ENCODE measurements around the gene SYNGR4.

The SYNGR4 gene

GRCh38 chr19:48342841-48343540, 21.2 kb upstream of the SYNGR4 start:
- Histone ChIP-seq H3K27ac (ENCODE audit: low read depth, low read length) (no peak overlapping the region), H2AFZ (ENCODE audit: low read length, unreplicated experiment) (no peak overlapping the region), H3K27me3 (ENCODE audit: insufficient read depth, low read length) (no peaks in the 10 kb centered on the region), H3K4me3 (ENCODE audit: low read depth, low read length) (no peak overlapping the region), H3K36me3 (ENCODE audit: insufficient read depth, low read length) (no peaks in the 10 kb centered on the region), H3K4me1 (ENCODE audit: control insufficient read depth, insufficient read depth, low read length, unreplicated experiment) (peaks cover 2% of the 10 kb centered on the region), H3K79me2 (ENCODE audit: control insufficient read depth, insufficient read depth, low read length, unreplicated experiment) (no peaks in the 10 kb centered on the region)

GRCh38 chr19:48344892-48345291, 19.3 kb upstream of the SYNGR4 start:
- Histone ChIP-seq H3K36me3 (ENCODE audit: insufficient read depth, low read length) (no peaks in the 10 kb centered on the region), H2AFZ (ENCODE audit: low read length, unreplicated experiment) (no peak overlapping the region), H3K27me3 (ENCODE audit: insufficient read depth, low read length) (no peaks in the 10 kb centered on the region), H3K4me3 (ENCODE audit: low read depth, low read length) (no peak overlapping the region), H3K27ac (ENCODE audit: low read depth, low read length) (no peak overlapping the region), H3K79me2 (ENCODE audit: control insufficient read depth, insufficient read depth, low read length, unreplicated experiment) (no peaks in the 10 kb centered on the region), H3K4me1 (ENCODE audit: control insufficient read depth, insufficient read depth, low read length, unreplicated experiment) (peaks cover 2% of the 10 kb centered on the region)

- H3K27ac ChIP-seq (ENCODE audit: low read depth, low read length) = no peak overlapping the region
Observed at GRCh38 chr19:48346191-48346590, 18.0 kb upstream of the SYNGR4 start.

GRCh38 chr19:48348045-48348444, 16.1 kb upstream of the SYNGR4 start:
- Histone ChIP-seq H3K4me1 (ENCODE audit: control insufficient read depth, insufficient read depth, low read length, unreplicated experiment) (peaks cover 2% of the 10 kb centered on the region), H3K4me3 (ENCODE audit: low read depth, low read length) (no peak overlapping the region), H3K36me3 (ENCODE audit: insufficient read depth, low read length) (no peaks in the 10 kb centered on the region), H3K79me2 (ENCODE audit: control insufficient read depth, insufficient read depth, low read length, unreplicated experiment) (no peaks in the 10 kb centered on the region), H2AFZ (ENCODE audit: low read length, unreplicated experiment) (no peak overlapping the region), H3K27ac (ENCODE audit: low read depth, low read length) (no peak overlapping the region), H3K27me3 (ENCODE audit: insufficient read depth, low read length) (no peaks in the 10 kb centered on the region)

More at GRCh38 chr19:48346191-48346590, 18.0 kb upstream of the SYNGR4 start:
- Histone ChIP-seq H3K4me3 (ENCODE audit: low read depth, low read length) (no peak overlapping the region), H2AFZ (ENCODE audit: low read length, unreplicated experiment) (no peak overlapping the region), H3K27me3 (ENCODE audit: insufficient read depth, low read length) (no peaks in the 10 kb centered on the region), H3K4me1 (ENCODE audit: control insufficient read depth, insufficient read depth, low read length, unreplicated experiment) (peaks cover 2% of the 10 kb centered on the region), H3K79me2 (ENCODE audit: control insufficient read depth, insufficient read depth, low read length, unreplicated experiment) (no peaks in the 10 kb centered on the region), H3K36me3 (ENCODE audit: insufficient read depth, low read length) (no peaks in the 10 kb centered on the region)

DNA sequence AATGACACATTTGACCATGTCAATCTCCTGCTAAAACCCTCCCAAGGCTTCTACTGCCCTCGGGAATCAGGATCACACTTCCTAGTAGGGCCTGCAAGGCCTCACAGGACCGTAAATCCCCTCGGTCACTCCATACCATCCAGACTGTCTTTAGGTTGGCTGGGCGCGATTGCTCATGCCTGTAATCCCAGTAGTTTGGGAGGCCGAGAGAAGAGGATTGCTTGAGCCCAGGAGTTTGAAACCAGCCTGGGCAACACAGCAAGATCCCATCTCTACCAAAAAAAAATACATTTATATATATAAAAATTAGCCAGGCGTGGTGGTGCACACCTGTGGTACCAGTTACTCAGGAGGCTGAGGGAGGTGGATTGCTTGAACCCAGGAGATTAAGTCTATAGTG, 15.4 kb upstream of the SYNGR4 start:
- no peak overlapping the region for H3K27ac ChIP-seq (ENCODE audit: low read depth, low read length)
- H2AFZ ChIP-seq (ENCODE audit: low read length, unreplicated experiment) = no peak overlapping the region
- H3K27me3 ChIP-seq (ENCODE audit: insufficient read depth, low read length) = no peaks in the 10 kb centered on the region
- no peaks in the 10 kb centered on the region for H3K79me2 ChIP-seq (ENCODE audit: control insufficient read depth, insufficient read depth, low read length, unreplicated experiment)
- no peaks in the 10 kb centered on the region for H3K4me1 ChIP-seq (ENCODE audit: control insufficient read depth, insufficient read depth, low read length, unreplicated experiment)
- no peaks in the 10 kb centered on the region for H3K36me3 ChIP-seq (ENCODE audit: insufficient read depth, low read length)
- H3K4me3 ChIP-seq (ENCODE audit: low read depth, low read length) = no peak overlapping the region

DNA sequence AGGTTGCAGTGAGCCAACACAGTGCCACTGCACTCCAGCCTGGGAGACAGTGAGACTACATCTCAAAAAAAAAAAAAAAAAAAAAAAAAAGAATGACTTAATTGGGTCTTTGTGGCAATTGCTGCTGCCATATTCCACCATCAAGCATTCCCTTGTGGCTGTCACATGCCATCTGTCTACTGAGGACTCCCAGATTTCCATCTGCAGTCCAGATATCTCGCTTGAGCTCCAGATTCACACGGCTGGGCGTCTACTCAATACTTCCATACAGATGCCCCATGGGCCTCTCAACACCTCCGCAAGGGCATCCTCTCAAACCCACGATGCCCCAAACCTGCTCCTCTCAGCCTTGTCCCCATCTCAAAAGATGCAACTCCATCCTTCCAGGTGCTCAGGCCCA, 13.3 kb upstream of the SYNGR4 start:
- no peak overlapping the region for H3K4me3 ChIP-seq (ENCODE audit: low read depth, low read length)
- no peaks in the 10 kb centered on the region for H3K36me3 ChIP-seq (ENCODE audit: insufficient read depth, low read length)
- no peaks in the 10 kb centered on the region for H3K27me3 ChIP-seq (ENCODE audit: insufficient read depth, low read length)
- no peak overlapping the region for H3K27ac ChIP-seq (ENCODE audit: low read depth, low read length)
- no peak overlapping the region for H2AFZ ChIP-seq (ENCODE audit: low read length, unreplicated experiment)
- no peaks in the 10 kb centered on the region for H3K4me1 ChIP-seq (ENCODE audit: control insufficient read depth, insufficient read depth, low read length, unreplicated experiment)
- H3K79me2 ChIP-seq (ENCODE audit: control insufficient read depth, insufficient read depth, low read length, unreplicated experiment) = no peaks in the 10 kb centered on the region

DNA sequence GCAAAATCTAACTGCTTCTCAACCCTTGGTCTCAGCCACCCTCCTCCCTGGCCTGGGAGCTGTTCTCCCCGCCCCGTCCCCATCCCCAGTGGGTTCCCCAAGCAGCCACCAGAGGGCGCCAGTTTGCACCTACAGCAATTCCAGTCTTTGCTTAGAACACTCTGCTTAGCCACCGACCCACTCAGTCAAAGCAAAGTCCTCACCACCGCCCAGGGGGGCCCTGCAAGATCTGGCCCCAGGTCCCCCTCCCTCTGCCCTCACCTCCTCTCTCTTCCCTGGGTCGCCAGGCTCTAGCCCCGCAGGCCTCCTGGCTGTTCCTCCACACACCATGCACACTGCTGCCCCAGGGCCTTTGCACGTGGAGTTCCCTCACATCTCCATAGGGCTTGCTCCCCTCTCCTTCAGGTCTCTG, 12.8 kb upstream of the SYNGR4 start:
- no peak overlapping the region for H3K4me3 ChIP-seq (ENCODE audit: low read depth, low read length)
- no peaks in the 10 kb centered on the region for H3K36me3 ChIP-seq (ENCODE audit: insufficient read depth, low read length)
- no peaks in the 10 kb centered on the region for H3K27me3 ChIP-seq (ENCODE audit: insufficient read depth, low read length)
- H2AFZ ChIP-seq (ENCODE audit: low read length, unreplicated experiment) = no peak overlapping the region
- no peaks in the 10 kb centered on the region for H3K4me1 ChIP-seq (ENCODE audit: control insufficient read depth, insufficient read depth, low read length, unreplicated experiment)
- H3K79me2 ChIP-seq (ENCODE audit: control insufficient read depth, insufficient read depth, low read length, unreplicated experiment) = no peaks in the 10 kb centered on the region
- H3K27ac ChIP-seq (ENCODE audit: low read depth, low read length) = no peak overlapping the region

DNA sequence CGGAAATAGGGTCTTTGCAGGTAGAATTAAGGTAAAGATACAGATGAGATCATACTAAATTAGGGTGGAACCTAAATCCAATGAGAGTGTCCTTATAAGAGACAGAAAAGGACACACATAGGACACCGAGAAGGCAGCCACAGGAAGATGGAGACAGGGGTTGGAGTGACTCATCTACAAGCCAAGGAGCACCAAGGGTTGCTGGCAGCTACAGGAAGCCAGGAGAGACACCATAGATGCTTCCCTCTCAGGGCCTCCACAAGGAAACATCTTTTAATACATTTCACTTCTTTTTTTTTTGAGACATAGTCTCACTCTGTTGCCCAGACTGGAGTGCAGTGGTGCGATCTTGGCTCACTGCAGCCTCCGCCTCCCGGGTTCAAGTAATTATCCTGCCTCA, 10.5 kb upstream of the SYNGR4 start:
- H3K36me3 ChIP-seq (ENCODE audit: insufficient read depth, low read length) = no peaks in the 10 kb centered on the region
- no peak overlapping the region for H3K27ac ChIP-seq (ENCODE audit: low read depth, low read length)
- H3K4me1 ChIP-seq (ENCODE audit: control insufficient read depth, insufficient read depth, low read length, unreplicated experiment) = no peaks in the 10 kb centered on the region
- H3K4me3 ChIP-seq (ENCODE audit: low read depth, low read length) = no peak overlapping the region
- no peaks in the 10 kb centered on the region for H3K79me2 ChIP-seq (ENCODE audit: control insufficient read depth, insufficient read depth, low read length, unreplicated experiment)
- H2AFZ ChIP-seq (ENCODE audit: low read length, unreplicated experiment) = no peak overlapping the region
- H3K27me3 ChIP-seq (ENCODE audit: insufficient read depth, low read length) = no peaks in the 10 kb centered on the region

DNA sequence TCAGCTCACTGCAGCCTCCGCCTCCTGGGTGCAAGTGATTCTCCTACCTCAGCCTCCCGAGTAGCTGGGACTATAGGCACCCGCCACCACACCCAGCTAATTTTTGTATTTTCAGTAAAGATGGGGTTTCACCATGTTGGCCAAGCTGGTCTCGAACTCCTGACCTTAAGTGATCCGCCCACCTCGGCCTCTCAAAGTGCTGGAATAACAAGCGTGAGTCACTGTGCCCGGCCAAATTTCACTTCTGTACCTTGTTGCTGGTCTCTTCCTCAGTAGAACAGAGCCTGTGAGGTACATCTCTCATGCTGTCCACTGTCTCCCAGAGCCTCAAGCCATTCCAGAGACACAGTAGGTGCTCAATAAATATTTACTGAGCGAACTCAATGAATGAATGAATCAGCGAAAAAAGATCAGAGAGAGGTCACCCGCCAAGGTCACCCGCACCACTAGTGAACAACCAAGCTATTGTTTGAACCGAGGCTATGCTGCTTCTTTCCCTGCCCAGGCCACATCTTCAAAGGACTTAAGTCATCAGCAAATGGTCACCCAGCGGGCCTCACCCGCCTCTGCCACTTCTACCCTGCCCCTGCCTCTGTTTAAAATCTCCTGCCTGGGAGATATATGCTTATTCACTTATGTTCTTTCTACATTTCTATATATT, 9.7 kb upstream of the SYNGR4 start:
- no peak overlapping the region for H2AFZ ChIP-seq (ENCODE audit: low read length, unreplicated experiment)

DNA sequence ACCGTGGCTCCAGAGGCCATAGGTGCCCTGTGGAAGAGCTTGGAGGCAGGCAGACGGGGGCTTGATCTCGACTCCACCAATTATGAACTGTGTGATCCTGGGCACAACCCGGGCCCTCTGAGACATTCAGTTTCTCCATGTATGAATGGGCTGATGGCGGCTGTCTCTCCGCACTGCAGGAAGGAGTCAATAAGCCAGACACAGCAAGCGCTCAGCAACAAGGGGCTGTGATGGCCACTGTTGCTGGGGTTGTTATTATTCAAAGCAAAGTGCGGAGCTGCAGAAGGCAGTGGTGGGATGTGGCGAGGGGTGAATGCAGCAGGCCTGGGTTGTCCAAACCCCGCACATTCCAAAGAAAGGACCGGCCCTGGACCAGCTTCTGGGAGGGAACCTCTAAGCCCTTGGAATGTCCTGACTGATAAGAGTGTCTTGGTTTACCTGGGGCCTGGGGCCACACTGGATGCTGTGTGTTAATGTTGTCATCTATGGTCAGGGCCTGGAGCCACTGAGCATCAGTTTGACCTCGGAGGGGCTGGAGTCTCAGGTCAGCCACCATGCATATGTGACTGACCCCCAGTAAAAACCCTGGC, 8.7 kb upstream of the SYNGR4 start:
- H3K4me3 ChIP-seq (ENCODE audit: low read depth, low read length) = no peak overlapping the region
- no peaks in the 10 kb centered on the region for H3K79me2 ChIP-seq (ENCODE audit: control insufficient read depth, insufficient read depth, low read length, unreplicated experiment)
- H3K27me3 ChIP-seq (ENCODE audit: insufficient read depth, low read length) = no peaks in the 10 kb centered on the region
- no peaks in the 10 kb centered on the region for H3K36me3 ChIP-seq (ENCODE audit: insufficient read depth, low read length)
- no peak overlapping the region for H3K27ac ChIP-seq (ENCODE audit: low read depth, low read length)
- no peaks in the 10 kb centered on the region for H3K4me1 ChIP-seq (ENCODE audit: control insufficient read depth, insufficient read depth, low read length, unreplicated experiment)
- H2AFZ ChIP-seq (ENCODE audit: low read length, unreplicated experiment) = no peak overlapping the region

More for the DNA sequence above, 9.7 kb upstream of the SYNGR4 start:
- Histone ChIP-seq H3K27ac (ENCODE audit: low read depth, low read length) (no peak overlapping the region), H3K27me3 (ENCODE audit: insufficient read depth, low read length) (no peaks in the 10 kb centered on the region), H3K36me3 (ENCODE audit: insufficient read depth, low read length) (no peaks in the 10 kb centered on the region), H3K4me1 (ENCODE audit: control insufficient read depth, insufficient read depth, low read length, unreplicated experiment) (no peaks in the 10 kb centered on the region), H3K79me2 (ENCODE audit: control insufficient read depth, insufficient read depth, low read length, unreplicated experiment) (no peaks in the 10 kb centered on the region), H3K4me3 (ENCODE audit: low read depth, low read length) (no peak overlapping the region)

DNA sequence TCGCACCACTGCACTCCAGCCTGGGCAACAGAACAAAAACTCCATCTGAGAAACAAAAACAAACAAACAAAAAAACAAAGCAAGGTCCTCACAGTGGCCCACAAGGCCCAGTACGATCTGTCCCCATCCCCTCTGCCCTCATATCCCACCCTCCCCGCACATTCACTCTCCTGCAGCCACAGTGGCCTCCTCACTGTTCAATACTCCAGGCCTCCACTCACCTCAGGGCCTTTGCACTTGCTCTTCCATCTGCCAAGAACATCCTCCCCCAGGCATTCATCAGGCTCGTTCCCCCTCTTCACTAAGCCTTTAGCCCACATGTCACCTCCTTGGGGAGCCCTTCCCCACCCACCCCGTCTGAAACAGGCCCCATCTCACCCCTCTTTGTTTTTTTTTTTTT, 5.0 kb upstream of the SYNGR4 start:
- Histone ChIP-seq H2AFZ (ENCODE audit: low read length, unreplicated experiment) (no peak overlapping the region), H3K36me3 (ENCODE audit: insufficient read depth, low read length) (no peaks in the 10 kb centered on the region), H3K79me2 (ENCODE audit: control insufficient read depth, insufficient read depth, low read length, unreplicated experiment) (no peaks in the 10 kb centered on the region), H3K27me3 (ENCODE audit: insufficient read depth, low read length) (no peaks in the 10 kb centered on the region), H3K4me1 (ENCODE audit: control insufficient read depth, insufficient read depth, low read length, unreplicated experiment) (peaks cover 3% of the 10 kb centered on the region), H3K27ac (ENCODE audit: low read depth, low read length) (no peak overlapping the region), H3K4me3 (ENCODE audit: low read depth, low read length) (no peak overlapping the region)
